HFFc6 (cell line): Measurements from ENCODE around the gene CELA2A. TPM values are rescaled to one million over a fixed set of nuclear protein-coding genes. Genes with fewer than 3 reads are reported as not detected.
A peak's percentile ranks its signal among the peaks of the same experiment; 100 is the strongest.

ENCODE experiments used
- DNase-seq: peaks from one replicate; pipeline ENCODE4 v3.0.0-alpha.2; 2018
- H3K27ac Mint-ChIP-seq: 2 replicates; pipeline ENCODE4 v1.8.0; 2020; ENCODE audit warnings: mild to moderate bottlenecking, mixed read lengths
- H3K27me3 Mint-ChIP-seq: 2 replicates; pipeline ENCODE4 v1.8.0; 2021; ENCODE audit warnings: mild to moderate bottlenecking, moderate library complexity, mixed read lengths; ENCODE audit not compliant: insufficient read depth
- H3K36me3 Mint-ChIP-seq: 2 replicates; pipeline ENCODE4 v1.8.0; 2021; ENCODE audit warnings: low read depth, mixed read lengths
- H3K4me1 Mint-ChIP-seq: 2 replicates; pipeline ENCODE4 v1.8.0; 2020; ENCODE audit warnings: low read depth, mixed read lengths
- H3K4me3 Mint-ChIP-seq: 2 replicates; pipeline ENCODE4 v1.8.0; 2020; ENCODE audit warnings: mild to moderate bottlenecking, moderate library complexity, mixed read lengths
- H3K9me3 Mint-ChIP-seq: 2 replicates; pipeline ENCODE4 v1.8.0; 2020; ENCODE audit warnings: mild to moderate bottlenecking, mixed read lengths
- CTCF ChIP-seq: fragments of 200-600 bp; sonication (generic); IDR thresholded peaks from 2 replicates; pipeline ENCODE4 v1.5.0; 2021; ENCODE audit warnings: antibody characterized with exemption, mild to moderate bottlenecking
- total RNA-seq, 6 experiments: library from RNA; stranded (reverse); fragmentation: NEBNext Ultra II Directional; extraction: Animal tissue kit (Norgen Biotek cat#: 25700); gene quantifications; 2 replicates in 1 of 6; 3 replicates in 5 of 6; pipeline ENCODE4 v1.2.3, GENCODE V29; 2021

CELA2A gene
- total RNA-seq, 6 experiments from 2014 or later = not detected

GRCh38 chr1:15414445-15414983 is 42.0 kb upstream of the CELA2A start:
- Mint-ChIP-seq H3K36me3 (peaks cover 19% of the 10 kb centered on the region), H3K4me1 (peaks cover 47% of the 10 kb centered on the region), H3K4me3 (no peak overlapping the region)

GRCh38 chr1:15417059-15417934 is 39.2 kb upstream of the CELA2A start:
- H3K9me3 Mint-ChIP-seq = no peaks in the 10 kb centered on the region
- peak overlapping the region; percentile 89 for H3K27ac Mint-ChIP-seq
- DNase-seq = peak; percentile 35

More at GRCh38 chr1:15414445-15414983, 42.0 kb upstream of the CELA2A start:
- Mint-ChIP-seq H3K27me3 (peaks cover 2% of the 10 kb centered on the region), H3K27ac (peak overlapping the region; percentile 89), H3K9me3 (no peaks in the 10 kb centered on the region)
- DNase-seq = no peak
- no peak for TF ChIP-seq CTCF

GRCh38 chr1:15418806-15419515 is 37.6 kb upstream of the CELA2A start:
- Mint-ChIP-seq H3K27ac (no peak overlapping the region), H3K4me3 (no peak overlapping the region), H3K9me3 (no peaks in the 10 kb centered on the region), H3K4me1 (peaks cover 30% of the 10 kb centered on the region), H3K27me3 (peaks cover under 1% of the 10 kb centered on the region; the same call in 1 of the 2 replicates), H3K36me3 (peaks cover 18% of the 10 kb centered on the region)
- DNase-seq = no peak
- TF ChIP-seq CTCF = no peak

More at GRCh38 chr1:15417059-15417934, 39.2 kb upstream of the CELA2A start:
- H3K4me3 Mint-ChIP-seq = peak overlapping the region; percentile 60; the same call in 1 of the 2 replicates
- peaks cover 22% of the 10 kb centered on the region for H3K36me3 Mint-ChIP-seq
- no peak for TF ChIP-seq CTCF
- peaks cover 35% of the 10 kb centered on the region for H3K4me1 Mint-ChIP-seq
- peaks cover 2% of the 10 kb centered on the region for H3K27me3 Mint-ChIP-seq

- Mint-ChIP-seq H3K4me3 (no peak overlapping the region), H3K36me3 (peaks cover 10% of the 10 kb centered on the region), H3K4me1 (peaks cover 20% of the 10 kb centered on the region), H3K27ac (no peak overlapping the region), H3K27me3 (no peaks in the 10 kb centered on the region; the same call in 1 of the 2 replicates), H3K9me3 (no peaks in the 10 kb centered on the region)
- peak; percentile 29; the same call in 1 of the 2 replicates for TF ChIP-seq CTCF
- no peak for DNase-seq
Observed at GRCh38 chr1:15420853-15421465, 35.6 kb upstream of the CELA2A start.

GRCh38 chr1:15422871-15423270 is 33.7 kb upstream of the CELA2A start:
- TF ChIP-seq CTCF = no peak
- no peak for DNase-seq
- Mint-ChIP-seq H3K4me1 (peaks cover 11% of the 10 kb centered on the region), H3K27me3 (no peaks in the 10 kb centered on the region; the same call in 1 of the 2 replicates), H3K9me3 (no peaks in the 10 kb centered on the region), H3K4me3 (no peak overlapping the region), H3K27ac (no peak overlapping the region), H3K36me3 (peaks cover 14% of the 10 kb centered on the region)
